GM19043 (cell line): ENCODE measurements around the gene RPS19BP1.
"Not testable (repeated sequence)": the region's sequence is repeated elsewhere in the genome, so short reads cannot be mapped to it uniquely, and the experiment has no call there.

Experiments
- ATAC-seq: cut with Tn5 transposase; IDR thresholded peaks from one replicate; pipeline ENCODE4 v1.9.1; 2021; ENCODE audit warnings: low read depth; ENCODE audit not compliant: unreplicated experiment

RPS19BP1 gene

GRCh38 chr22:39528681-39529486 lies 3.7 kb downstream of the RPS19BP1 start:
- ATAC-seq, result no peak

GRCh38 chr22:39528080-39528661 lies 4.4 kb downstream of the RPS19BP1 start:
- no peak for ATAC-seq

- no peak for ATAC-seq
Observed at GRCh38 chr22:39527481-39527961, 5.0 kb downstream of the RPS19BP1 start.

- no peak for ATAC-seq
Observed at GRCh38 chr22:39526736-39527171, 5.8 kb downstream of the RPS19BP1 start.

GRCh38 chr22:39525658-39525975 lies 6.9 kb downstream of the RPS19BP1 start:
- no peak for ATAC-seq

GRCh38 chr22:39524753-39525657 lies 7.5 kb downstream of the RPS19BP1 start:
- no peak for ATAC-seq

- no peak for ATAC-seq
Observed at GRCh38 chr22:39524089-39524752, 8.3 kb downstream of the RPS19BP1 start.

- no peak for ATAC-seq
Observed at GRCh38 chr22:39522567-39523300, 9.8 kb downstream of the RPS19BP1 start.

- not testable (repeated sequence) for ATAC-seq
Observed at GRCh38 chr22:39522091-39522490, 10.5 kb downstream of the RPS19BP1 start.

- ATAC-seq, result not testable (repeated sequence)
Observed at GRCh38 chr22:39521106-39521885, 11.3 kb downstream of the RPS19BP1 start.

GRCh38 chr22:39520226-39521105 lies 12.1 kb downstream of the RPS19BP1 start, which contains the start of gene ATF4:
ATF4 (plus strand) TSS chr22:39520562; CDS start chr22:39521446, 884 bp downstream.
- ATAC-seq, result peak; percentile 29

- ATAC-seq, result peak; percentile 85
Observed at GRCh38 chr22:39519681-39520225, 12.8 kb downstream of the RPS19BP1 start.

GRCh38 chr22:39518996-39519680 lies 13.4 kb downstream of the RPS19BP1 start:
- ATAC-seq, result no peak

- ATAC-seq, result no peak
Observed at GRCh38 chr22:39518144-39518786, 14.3 kb downstream of the RPS19BP1 start.

GRCh38 chr22:39517470-39517869 lies 15.1 kb downstream of the RPS19BP1 start:
- no peak for ATAC-seq

- no peak for ATAC-seq
Observed at GRCh38 chr22:39515266-39516050, 17.1 kb downstream of the RPS19BP1 start.
